ENCODE results near the gene SLC9A3. TPM values are rescaled to one million over a fixed set of nuclear protein-coding genes. Genes with fewer than 3 reads are reported as not detected.
A peak's percentile ranks its signal among the peaks of the same experiment; 100 is the strongest.

Gene SLC9A3
- total and polyA plus RNA-seq, 2 experiments from 2014 or later = 1.2 to 1.7 TPM

DNA sequence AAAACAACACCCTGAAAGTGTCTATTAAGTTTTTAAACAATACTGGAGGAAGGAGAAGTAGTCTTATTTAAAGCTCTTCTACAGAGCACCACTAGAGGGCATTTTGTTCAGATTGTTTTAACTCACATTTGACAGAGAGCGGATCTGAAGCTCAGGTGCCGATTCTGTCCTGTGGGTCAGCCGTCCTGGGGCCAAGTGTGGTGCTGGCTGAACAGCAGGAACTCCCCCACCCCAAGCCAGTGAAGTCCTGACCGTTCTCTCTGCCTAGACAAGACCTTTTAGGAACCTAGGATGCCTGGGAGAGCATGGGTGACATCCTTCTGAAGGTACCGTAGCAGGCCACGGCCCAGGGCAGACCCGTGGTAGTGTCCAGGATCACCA, 77.4 kb downstream of the SLC9A3 start:
- Histone ChIP-seq H3F3A (ENCODE audit: insufficient read depth) (no peaks in the 10 kb centered on the region), H3K4me1 (ENCODE audit: insufficient read depth) (peaks cover 6% of the 10 kb centered on the region), H3K4me3 (no peak overlapping the region), H3K79me2 (ENCODE audit: insufficient read depth) (peaks cover 79% of the 10 kb centered on the region), H3K9me2 (ENCODE audit: insufficient read depth) (no peaks in the 10 kb centered on the region), H3K27me3 (replicated peaks; ENCODE audit: insufficient read depth) (no peaks in the 10 kb centered on the region), H3K36me3 (ENCODE audit: low read depth) (peaks cover 27% of the 10 kb centered on the region), H3K9ac (no peak overlapping the region), H3K4me2 (ENCODE audit: unreplicated experiment) (no peak overlapping the region), H4K20me1 (ENCODE audit: insufficient read depth) (no peaks in the 10 kb centered on the region), H2AFZ (no peak overlapping the region), H3K9me3 (ENCODE audit: low read depth) (no peaks in the 10 kb centered on the region), H3K27ac (no peak overlapping the region)
- TF ChIP-seq EZH2phosphoT487 (IDR thresholded peaks at IDR 0.05; ENCODE audit: insufficient read depth, low read depth) = no peak
- no peak for TF ChIP-seq EZH2 (IDR thresholded peaks at IDR 0.05; ENCODE audit: insufficient read depth, poor library complexity, severe bottlenecking)
- DNase-seq = peak; percentile 67
- in situ Hi-C loops (cut with MboI) = no loop called here
- WGBS, 2 experiments (ENCODE audit: low coverage in 1 of 2, low lambda C conversion rate in 2 of 2, missing lambda C conversion rate in 2 of 2) = 51 to 57% methylated on average over 7 of the region's 7 CpGs

DNA sequence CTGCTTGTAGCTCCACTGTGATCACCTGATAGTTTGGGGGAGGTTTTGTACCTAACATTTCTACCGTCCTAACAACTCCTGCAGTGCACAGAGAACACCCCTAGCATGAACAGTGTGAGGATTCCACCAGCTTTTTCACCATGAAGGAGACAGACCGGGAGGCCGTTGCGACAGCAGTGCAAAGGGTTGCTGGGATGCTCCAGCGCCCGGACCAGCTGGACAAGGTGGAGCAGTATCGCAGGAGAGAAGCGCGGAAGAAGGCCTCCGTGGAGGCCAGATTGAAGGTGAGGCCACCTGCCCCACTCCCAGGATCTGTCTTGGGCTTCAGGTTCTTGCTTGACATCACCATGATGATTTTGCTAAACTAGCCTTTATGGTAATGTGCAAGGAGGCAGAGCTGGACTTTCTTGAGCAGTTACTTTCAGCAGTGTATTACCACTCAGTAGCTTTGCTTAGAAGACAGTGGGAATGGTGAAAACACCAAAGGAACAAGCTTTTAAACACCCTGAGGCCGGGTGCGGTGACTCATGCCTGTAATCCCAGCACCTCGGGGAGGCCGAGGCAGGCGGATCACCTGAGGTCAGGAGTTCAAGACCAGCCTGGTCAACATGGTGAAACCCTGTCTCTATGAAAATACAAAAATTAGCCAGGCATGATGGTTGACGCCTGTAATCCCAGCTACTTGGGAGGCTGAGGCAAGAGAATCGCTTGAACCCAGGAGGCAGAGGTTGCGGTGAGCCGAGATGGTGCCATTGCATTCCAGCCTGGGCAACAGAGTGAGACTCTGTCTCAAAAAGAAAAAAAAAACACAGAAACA, 78.0 kb downstream of the SLC9A3 start:
- 83 to 85% methylated on average over 19 of the region's 19 CpGs for WGBS, 2 experiments (ENCODE audit: low coverage in 1 of 2, low lambda C conversion rate in 2 of 2, missing lambda C conversion rate in 2 of 2)
- Histone ChIP-seq H3K9me2 (ENCODE audit: insufficient read depth) (no peaks in the 10 kb centered on the region), H3K4me2 (ENCODE audit: unreplicated experiment) (no peak overlapping the region), H3K27me3 (replicated peaks; ENCODE audit: insufficient read depth) (no peaks in the 10 kb centered on the region), H3K36me3 (ENCODE audit: low read depth) (peaks cover 21% of the 10 kb centered on the region), H3K27ac (no peak overlapping the region), H2AFZ (no peak overlapping the region), H3K9ac (no peak overlapping the region), H3K4me3 (no peak overlapping the region), H3K79me2 (ENCODE audit: insufficient read depth) (peaks cover 76% of the 10 kb centered on the region), H4K20me1 (ENCODE audit: insufficient read depth) (no peaks in the 10 kb centered on the region), H3K9me3 (ENCODE audit: low read depth) (no peaks in the 10 kb centered on the region), H3K4me1 (ENCODE audit: insufficient read depth) (peaks cover 9% of the 10 kb centered on the region), H3F3A (ENCODE audit: insufficient read depth) (no peaks in the 10 kb centered on the region)
- TF ChIP-seq EZH2 (IDR thresholded peaks at IDR 0.05; ENCODE audit: insufficient read depth, poor library complexity, severe bottlenecking) = no peak
- TF ChIP-seq EZH2phosphoT487 (IDR thresholded peaks at IDR 0.05; ENCODE audit: insufficient read depth, low read depth) = no peak
- in situ Hi-C loops (cut with MboI) = no loop called here
- DNase-seq = no peak

DNA sequence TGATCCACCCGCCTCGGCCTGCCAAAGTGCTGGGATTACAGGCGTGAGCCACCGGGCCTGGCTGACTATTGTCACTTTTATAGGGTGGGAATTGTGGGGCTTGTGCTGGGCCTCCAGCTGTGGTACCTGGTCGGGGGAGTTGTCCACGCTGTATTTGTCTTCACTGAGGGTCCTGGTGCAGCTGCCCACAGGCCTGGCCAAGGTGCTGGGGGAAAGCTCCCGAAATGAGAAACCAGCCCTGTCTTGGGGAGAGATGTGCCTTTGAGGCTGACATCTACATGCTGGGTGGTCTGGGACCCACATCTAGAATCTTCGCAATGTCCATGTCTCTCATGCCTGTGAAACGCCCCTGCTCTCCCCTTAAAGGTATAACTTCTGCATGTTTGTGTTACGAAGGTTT, 78.7 kb downstream of the SLC9A3 start:
- no peak overlapping the region for H3K4me2 ChIP-seq (ENCODE audit: unreplicated experiment)
- no peaks in the 10 kb centered on the region for H3K9me2 ChIP-seq (ENCODE audit: insufficient read depth)
- no peaks in the 10 kb centered on the region for H3K9me3 ChIP-seq (ENCODE audit: low read depth)
- H3K4me3 ChIP-seq = no peak overlapping the region
- H3F3A ChIP-seq (ENCODE audit: insufficient read depth) = 0 out of 2 replicates have a peak, but pooled peaks cover 3% of the 10 kb centered on the region
- H3K9ac ChIP-seq = no peak overlapping the region
- no peak overlapping the region for H2AFZ ChIP-seq
- WGBS, 2 experiments (ENCODE audit: low coverage in 1 of 2, low lambda C conversion rate in 2 of 2, missing lambda C conversion rate in 2 of 2) = 93% methylated on average over 10 of the region's 10 CpGs
- H4K20me1 ChIP-seq (ENCODE audit: insufficient read depth) = no peaks in the 10 kb centered on the region
- no peak overlapping the region for H3K27ac ChIP-seq
- peaks cover 70% of the 10 kb centered on the region for H3K79me2 ChIP-seq (ENCODE audit: insufficient read depth)
- peaks cover 17% of the 10 kb centered on the region; the same call in 1 of the 2 replicates for H3K36me3 ChIP-seq (ENCODE audit: low read depth)
- in situ Hi-C loops (cut with MboI) = no loop called here
- TF ChIP-seq EZH2 (IDR thresholded peaks at IDR 0.05; ENCODE audit: insufficient read depth, poor library complexity, severe bottlenecking) = no peak
- no peak for TF ChIP-seq EZH2phosphoT487 (IDR thresholded peaks at IDR 0.05; ENCODE audit: insufficient read depth, low read depth)
- no peaks in the 10 kb centered on the region for H3K27me3 ChIP-seq (replicated peaks; ENCODE audit: insufficient read depth)
- DNase-seq = no peak
- H3K4me1 ChIP-seq (ENCODE audit: insufficient read depth) = peaks cover 9% of the 10 kb centered on the region

DNA sequence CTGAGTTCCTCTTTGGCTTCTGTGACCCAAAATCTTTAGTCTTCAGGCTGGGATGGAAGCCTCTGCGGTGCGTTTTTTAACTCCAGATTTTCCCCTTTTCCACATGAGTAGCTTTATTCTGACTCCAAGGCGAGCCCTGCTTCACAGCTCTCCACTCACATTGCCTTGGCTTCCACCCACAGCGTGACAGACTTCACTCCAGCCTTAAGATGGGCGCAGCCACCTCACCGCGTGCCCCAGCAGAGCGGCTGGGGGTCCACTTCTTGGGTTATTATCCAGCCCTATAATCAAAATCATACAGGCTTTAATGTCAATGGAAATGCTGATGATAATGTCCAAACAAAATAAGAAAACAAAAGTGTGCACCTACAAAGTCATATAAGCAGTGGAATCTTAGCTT, 80.0 kb downstream of the SLC9A3 start:
- no peaks in the 10 kb centered on the region for H3K9me3 ChIP-seq (ENCODE audit: low read depth)
- TF ChIP-seq EZH2phosphoT487 (IDR thresholded peaks at IDR 0.05; ENCODE audit: insufficient read depth, low read depth) = no peak
- no peak for TF ChIP-seq EZH2 (IDR thresholded peaks at IDR 0.05; ENCODE audit: insufficient read depth, poor library complexity, severe bottlenecking)
- WGBS, 2 experiments (ENCODE audit: low coverage in 1 of 2, low lambda C conversion rate in 2 of 2, missing lambda C conversion rate in 2 of 2) = 92 to 94% methylated on average over 8 of the region's 8 CpGs
- H3K4me3 ChIP-seq = peak overlapping the region; percentile 82
- DNase-seq = no peak
- in situ Hi-C loops (cut with MboI) = no loop called here
- peaks cover 58% of the 10 kb centered on the region for H3K79me2 ChIP-seq (ENCODE audit: insufficient read depth)
- peaks cover 12% of the 10 kb centered on the region; the same call in 1 of the 2 replicates for H3K36me3 ChIP-seq (ENCODE audit: low read depth)
- no peak overlapping the region for H2AFZ ChIP-seq
- no peaks in the 10 kb centered on the region for H3K27me3 ChIP-seq (replicated peaks; ENCODE audit: insufficient read depth)
- H3K4me1 ChIP-seq (ENCODE audit: insufficient read depth) = peaks cover 9% of the 10 kb centered on the region
- peak overlapping the region; percentile 84 for H3K9ac ChIP-seq
- peak overlapping the region; percentile 79 for H3K4me2 ChIP-seq (ENCODE audit: unreplicated experiment)
- no peaks in the 10 kb centered on the region for H4K20me1 ChIP-seq (ENCODE audit: insufficient read depth)
- peaks cover 10% of the 10 kb centered on the region; the same call in 1 of the 2 replicates for H3F3A ChIP-seq (ENCODE audit: insufficient read depth)
- H3K9me2 ChIP-seq (ENCODE audit: insufficient read depth) = no peaks in the 10 kb centered on the region
- no peak overlapping the region for H3K27ac ChIP-seq

All from GM23248 (cell line).